ENCODE measurements around the gene TRIM32.

DNA sequence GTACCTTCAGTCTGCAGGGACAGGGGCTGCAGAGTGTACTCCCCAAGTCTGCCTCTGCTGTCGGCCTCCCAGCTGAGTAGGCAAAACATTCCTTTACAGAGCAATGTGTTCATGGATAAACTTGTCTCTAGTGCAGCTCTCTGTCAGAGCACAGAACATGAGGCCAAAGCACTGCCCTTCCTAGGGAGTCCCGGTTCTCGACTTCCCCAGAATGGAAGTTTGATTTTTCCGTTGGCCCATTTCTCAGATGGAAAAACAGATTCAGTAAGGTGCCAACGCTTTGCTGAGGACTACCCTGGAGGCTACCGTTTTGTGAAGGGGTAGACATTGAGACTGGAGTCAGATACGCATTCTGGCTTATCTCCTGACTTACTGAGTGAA lies 422 bp upstream of the TRIM32 start:
- TF ChIP-seq, protein P1, sequence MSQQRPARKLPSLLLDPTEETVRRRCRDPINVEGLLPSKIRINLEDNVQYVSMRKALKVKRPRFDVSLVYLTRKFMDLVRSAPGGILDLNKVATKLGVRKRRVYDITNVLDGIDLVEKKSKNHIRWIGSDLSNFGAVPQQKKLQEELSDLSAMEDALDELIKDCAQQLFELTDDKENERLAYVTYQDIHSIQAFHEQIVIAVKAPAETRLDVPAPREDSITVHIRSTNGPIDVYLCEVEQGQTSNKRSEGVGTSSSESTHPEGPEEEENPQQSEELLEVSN (IDR thresholded peaks at IDR 0.05; ENCODE audit: borderline replicate concordance, low read depth): no peak
- TF ChIP-seq JUNB (IDR thresholded peaks at IDR 0.05) (no peak), EP300 (IDR thresholded peaks at IDR 0.05) (no peak), TP53 (CRISPR knock-in tag; IDR thresholded peaks at IDR 0.05) (no peak), NFE2L2 (conservative IDR thresholded peaks at IDR 0.05; ENCODE audit: low read length) (no peak), CEBPB (IDR thresholded peaks at IDR 0.05) (no peak), SMC3 (IDR thresholded peaks at IDR 0.05) (no peak)
- TF ChIP-seq, protein P2, sequence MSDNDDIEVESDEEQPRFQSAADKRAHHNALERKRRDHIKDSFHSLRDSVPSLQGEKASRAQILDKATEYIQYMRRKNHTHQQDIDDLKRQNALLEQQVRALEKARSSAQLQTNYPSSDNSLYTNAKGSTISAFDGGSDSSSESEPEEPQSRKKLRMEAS (IDR thresholded peaks at IDR 0.05): no peak
- TF ChIP-seq, protein P3, sequence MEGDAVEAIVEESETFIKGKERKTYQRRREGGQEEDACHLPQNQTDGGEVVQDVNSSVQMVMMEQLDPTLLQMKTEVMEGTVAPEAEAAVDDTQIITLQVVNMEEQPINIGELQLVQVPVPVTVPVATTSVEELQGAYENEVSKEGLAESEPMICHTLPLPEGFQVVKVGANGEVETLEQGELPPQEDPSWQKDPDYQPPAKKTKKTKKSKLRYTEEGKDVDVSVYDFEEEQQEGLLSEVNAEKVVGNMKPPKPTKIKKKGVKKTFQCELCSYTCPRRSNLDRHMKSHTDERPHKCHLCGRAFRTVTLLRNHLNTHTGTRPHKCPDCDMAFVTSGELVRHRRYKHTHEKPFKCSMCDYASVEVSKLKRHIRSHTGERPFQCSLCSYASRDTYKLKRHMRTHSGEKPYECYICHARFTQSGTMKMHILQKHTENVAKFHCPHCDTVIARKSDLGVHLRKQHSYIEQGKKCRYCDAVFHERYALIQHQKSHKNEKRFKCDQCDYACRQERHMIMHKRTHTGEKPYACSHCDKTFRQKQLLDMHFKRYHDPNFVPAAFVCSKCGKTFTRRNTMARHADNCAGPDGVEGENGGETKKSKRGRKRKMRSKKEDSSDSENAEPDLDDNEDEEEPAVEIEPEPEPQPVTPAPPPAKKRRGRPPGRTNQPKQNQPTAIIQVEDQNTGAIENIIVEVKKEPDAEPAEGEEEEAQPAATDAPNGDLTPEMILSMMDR (IDR thresholded peaks at IDR 0.05): no peak
